ENCODE measurements around the gene SLC28A1. TPM values are rescaled to one million over a fixed set of nuclear protein-coding genes. Genes with fewer than 3 reads are reported as not detected.

Gene SLC28A1
- total RNA-seq, 4 donors from 2014 or later: 0.47 TPM; not detected in 3

GRCh38 chr15:84979651-84980050, 95.2 kb downstream of the SLC28A1 start:
- peak overlapping the region; percentile 96 to 97 (median 96) for H3K27ac ChIP-seq
- intact Hi-C loops (cut with DNase I; ENCODE audit: low total_unique reads) (loop anchor here (2.0 to 5.0 kb wide), 2 partner anchors 48 to 65 kb away; no protein-coding TSS in a partner anchor), in situ Hi-C loops (cut with MboI; ENCODE audit: low sequenced_read_pairs in 4 of 4) (no loop called here)
- no peaks in the 10 kb centered on the region for H3K27me3 ChIP-seq
- H3K4me1 ChIP-seq: peaks cover 24 to 27% of the 10 kb centered on the region in 2 donors
- TF ChIP-seq CTCF (IDR thresholded peaks at IDR 0.05 in 4 of 5, conservative IDR thresholded peaks at IDR 0.05 in 1 of 5) (no peak), POLR2A (IDR thresholded peaks at IDR 0.05) (no peak)
- H3K36me3 ChIP-seq: no peaks in the 10 kb centered on the region
- no peaks in the 10 kb centered on the region for H3K9me3 ChIP-seq
- no peak for ATAC-seq
- no peak for DNase-seq
- H3K4me3 ChIP-seq: peak overlapping the region; percentile 68 to 94 (median 91)

GRCh38 chr15:84980196-84981053, 96.0 kb downstream of the SLC28A1 start:
- ATAC-seq (peak; percentile 77 to 79), DNase-seq (peak; percentile 73 to 82)
- peaks cover 27 to 29% of the 10 kb centered on the region in 2 donors for H3K4me1 ChIP-seq
- H3K36me3 ChIP-seq: no peaks in the 10 kb centered on the region
- intact Hi-C loops (cut with DNase I; ENCODE audit: low total_unique reads): loop anchor here (1.0 to 2.0 kb wide), 2 partner anchors 64 to 349 kb away; no protein-coding TSS in a partner anchor
- no peaks in the 10 kb centered on the region for H3K9me3 ChIP-seq
- H3K4me3 ChIP-seq: peak overlapping the region; percentile 68 to 94 (median 91)
- in situ Hi-C loops (cut with MboI; ENCODE audit: low sequenced_read_pairs in 4 of 4): no loop called here
- H3K27ac ChIP-seq: peak overlapping the region; percentile 96 to 97 (median 96)
- TF ChIP-seq POLR2A (IDR thresholded peaks at IDR 0.05): peak; percentile 74 to 91
- peak in 1 of 5 experiments; percentile 18 for TF ChIP-seq CTCF (IDR thresholded peaks at IDR 0.05 in 4 of 5, conservative IDR thresholded peaks at IDR 0.05 in 1 of 5)
- no peaks in the 10 kb centered on the region for H3K27me3 ChIP-seq

- in situ Hi-C loops (cut with MboI; ENCODE audit: low sequenced_read_pairs in 4 of 4): no loop called here
- peak; percentile 88 to 94 for DNase-seq
- intact Hi-C loops (cut with DNase I; ENCODE audit: low total_unique reads): loop anchor here (1.0 to 2.0 kb wide), 2 partner anchors 64 to 350 kb away; no protein-coding TSS in a partner anchor
- H3K4me3 ChIP-seq: peak overlapping the region; percentile 80 to 94 (median 91)
- peak overlapping the region; percentile 96 to 97 (median 96) for H3K27ac ChIP-seq
- peak in 1 of 2 donors; percentile 61 for TF ChIP-seq POLR2A (IDR thresholded peaks at IDR 0.05)
- peak in 4 of 5 experiments; percentile 9 to 44 (median 40) for TF ChIP-seq CTCF (IDR thresholded peaks at IDR 0.05 in 4 of 5, conservative IDR thresholded peaks at IDR 0.05 in 1 of 5)
- no peaks in the 10 kb centered on the region for H3K36me3 ChIP-seq
- peaks cover 27 to 29% of the 10 kb centered on the region in 2 donors for H3K4me1 ChIP-seq
- H3K9me3 ChIP-seq: no peaks in the 10 kb centered on the region
- no peaks in the 10 kb centered on the region for H3K27me3 ChIP-seq
- ATAC-seq: peak; percentile 74 to 85
Observed at GRCh38 chr15:84981054-84981710, 96.7 kb downstream of the SLC28A1 start.

GRCh38 chr15:84981711-84982300, 97.3 kb downstream of the SLC28A1 start, which contains the start of gene PDE8A:
PDE8A (plus strand) TSS chr15:84981856; CDS start chr15:84982163, 307 bp downstream.
- in situ Hi-C loops (cut with MboI; ENCODE audit: low sequenced_read_pairs in 4 of 4): no loop called here
- Histone ChIP-seq H3K27ac (peak within 1 kb of the TSS; percentile 96 to 97 (median 96)), H3K4me1 (peaks cover 29 to 32% of the 10 kb centered on the region in 2 donors), H3K27me3 (no peaks in the 10 kb centered on the region), H3K9me3 (no peaks in the 10 kb centered on the region), H3K4me3 (peak within 1 kb of the TSS; percentile 80 to 94 (median 91)), H3K36me3 (no peaks in the 10 kb centered on the region)
- intact Hi-C loops (cut with DNase I; ENCODE audit: low total_unique reads): loop anchor here (1.0 to 2.0 kb wide), 2 partner anchors 63 to 351 kb away; no protein-coding TSS in a partner anchor
- peak in 2 of 5 experiments; percentile 17 to 33 for TF ChIP-seq CTCF (IDR thresholded peaks at IDR 0.05 in 4 of 5, conservative IDR thresholded peaks at IDR 0.05 in 1 of 5)
- TF ChIP-seq POLR2A (IDR thresholded peaks at IDR 0.05): no peak
- ATAC-seq: peak; percentile 19 to 27
- DNase-seq: no peak

Data from gastrocnemius medialis (tissue), 4 donors.